Right atrium auricular region (tissue), 2 donors: ENCODE results near the gene SETSIP. TPM values are rescaled to one million over a fixed set of nuclear protein-coding genes. Genes with fewer than 3 reads are reported as not detected.
"Not testable (repeated sequence)": the region's sequence is repeated elsewhere in the genome, so short reads cannot be mapped to it uniquely, and the experiment has no call there.

ENCODE experiments used
- DNase-seq: peaks from one replicate; pipeline ENCODE4 v3.0.0-alpha.2; 2019; ENCODE audit warnings: low spot score
- H3K27ac ChIP-seq, 2 donors: fragments of 200-600 bp; sonication (generic); 1 replicate in 1 of 2; 2 replicates in 1 of 2; pipeline ENCODE4 v1.5.1; 2016 to 2019
- H3K27me3 ChIP-seq, 2 donors: fragments of 200-600 bp; sonication (generic); one replicate each; pipeline versions ENCODE4 v1.5.1 to v1.6.0; 2017 to 2019
- H3K36me3 ChIP-seq: fragments of 200-600 bp; sonication (generic); one replicate; pipeline ENCODE4 v1.5.1; 2016
- H3K4me1 ChIP-seq, 2 donors: fragments of 200-600 bp; sonication (generic); one replicate each; pipeline versions ENCODE4 v1.5.1 to v1.6.0; 2017 to 2019
- H3K4me3 ChIP-seq, 2 donors: fragments of 200-600 bp; sonication (generic); 1 replicate in 1 of 2; 2 replicates in 1 of 2; pipeline ENCODE4 v1.5.1; 2017 to 2019; ENCODE audit warnings: mild to moderate bottlenecking in 1 of 2, moderate library complexity in 1 of 2
- H3K9me3 ChIP-seq, 2 donors: fragments of 200-600 bp; sonication (generic); one replicate each; pipeline ENCODE4 v1.5.1; 2019
- CTCF ChIP-seq, 2 donors: fragments of 200-600 bp; sonication (generic); IDR thresholded peaks; one replicate each; pipeline ENCODE4 v1.5.1; 2019; ENCODE audit warnings: antibody characterized with exemption in 2 of 2
- total RNA-seq, 2 donors: library from RNA; depleted of rRNA; stranded (reverse); fragments of >200 nt; gene quantifications; one replicate each; pipeline ENCODE4 v1.1.0, GENCODE V29; 2016

SETSIP gene
- total RNA-seq, 2 donors from 2014 or later = not detected

GRCh38 chr1:92076363-92076762, 1.2 kb upstream of the SETSIP start:
- H3K4me3 ChIP-seq = no peak overlapping the region
- H3K9me3 ChIP-seq = no peaks in the 10 kb centered on the region
- H3K27me3 ChIP-seq = no peaks in the 10 kb centered on the region
- no peak for DNase-seq
- peaks cover 0 to 3% of the 10 kb centered on the region in 2 donors for H3K4me1 ChIP-seq
- no peak for TF ChIP-seq CTCF (IDR thresholded peaks at IDR 0.05)
- H3K36me3 ChIP-seq = no peaks in the 10 kb centered on the region
- H3K27ac ChIP-seq = no peak overlapping the region

DNA sequence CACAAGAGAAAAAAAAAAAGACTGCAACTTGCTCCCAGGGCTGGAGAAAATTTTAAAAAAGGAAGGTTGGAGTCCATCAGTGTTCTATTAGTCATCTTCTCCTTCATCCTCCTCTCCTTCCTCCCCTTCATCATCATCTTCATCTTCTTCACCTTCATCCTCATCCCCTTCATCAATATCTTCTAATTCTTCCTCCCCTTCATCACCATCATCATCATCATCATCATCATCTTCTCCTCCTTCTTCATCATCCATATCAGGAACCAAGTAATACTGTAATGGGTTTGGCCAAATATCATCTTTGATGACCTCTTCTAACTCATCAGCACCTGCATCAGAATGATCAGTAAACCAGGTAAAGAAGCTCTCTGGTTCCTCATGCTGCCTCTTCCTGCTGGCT, 765 bp downstream of the SETSIP start:
- DNase-seq, H3K36me3 ChIP-seq, H3K4me3 ChIP-seq, H3K27me3 ChIP-seq, H3K4me1 ChIP-seq, H3K27ac ChIP-seq, H3K9me3 ChIP-seq: not testable (repeated sequence)

DNA sequence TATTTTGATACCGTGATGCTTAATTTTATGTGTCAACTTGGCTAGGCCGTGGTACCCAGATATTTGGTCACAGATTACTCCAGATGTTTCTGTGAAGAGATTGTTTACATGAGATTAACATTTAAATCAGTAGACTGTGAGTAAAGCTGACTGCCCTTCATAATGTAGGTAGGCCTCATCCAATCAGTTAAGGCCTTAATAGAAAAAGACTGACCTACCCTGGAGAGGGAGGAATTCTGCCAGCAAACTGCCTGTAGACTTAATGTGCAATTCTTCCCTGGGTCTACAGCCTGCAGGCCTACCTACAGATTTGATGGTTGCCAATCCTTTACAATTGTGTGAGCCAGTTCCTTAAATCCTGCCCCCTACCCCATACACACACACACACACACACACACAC, 4.3 kb downstream of the SETSIP start:
- Histone ChIP-seq H3K27ac (no peak overlapping the region), H3K4me1 (no peaks in the 10 kb centered on the region), H3K4me3 (no peak overlapping the region), H3K9me3 (no peaks in the 10 kb centered on the region), H3K36me3 (no peaks in the 10 kb centered on the region), H3K27me3 (no peaks in the 10 kb centered on the region)
- TF ChIP-seq CTCF (IDR thresholded peaks at IDR 0.05) = no peak
- DNase-seq = no peak

- TF ChIP-seq CTCF (IDR thresholded peaks at IDR 0.05) = no peak
- H3K27ac ChIP-seq = no peak overlapping the region
- H3K4me3 ChIP-seq = no peak overlapping the region
- H3K27me3 ChIP-seq = no peaks in the 10 kb centered on the region
- H3K4me1 ChIP-seq = no peaks in the 10 kb centered on the region
- H3K9me3 ChIP-seq = no peaks in the 10 kb centered on the region
- H3K36me3 ChIP-seq = no peaks in the 10 kb centered on the region
- DNase-seq = no peak
Observed at GRCh38 chr1:92066321-92066720, 8.9 kb downstream of the SETSIP start.

DNA sequence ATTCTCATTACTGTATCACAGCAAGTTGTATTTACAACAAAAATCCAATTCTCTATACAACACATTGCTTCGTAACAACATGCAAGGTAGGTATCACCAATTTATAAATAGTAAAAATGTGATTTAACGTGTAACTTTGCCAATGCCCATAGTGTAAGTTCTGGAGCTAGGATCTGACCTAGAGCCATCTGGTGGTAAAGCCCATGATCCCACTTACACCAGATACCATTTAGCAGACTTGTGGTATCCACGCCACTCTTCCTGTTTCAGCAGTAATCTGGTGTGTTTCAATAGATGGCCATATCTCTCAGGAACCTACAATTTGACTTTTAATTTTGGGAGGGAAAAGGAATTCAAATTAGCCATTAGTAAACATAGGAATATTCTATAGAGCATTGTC, 10.2 kb downstream of the SETSIP start:
- Histone ChIP-seq H3K27me3 (no peaks in the 10 kb centered on the region), H3K36me3 (no peaks in the 10 kb centered on the region), H3K4me3 (no peak overlapping the region), H3K27ac (no peak overlapping the region), H3K4me1 (no peaks in the 10 kb centered on the region), H3K9me3 (no peaks in the 10 kb centered on the region)
- no peak for DNase-seq
- TF ChIP-seq CTCF (IDR thresholded peaks at IDR 0.05) = no peak

- no peak for DNase-seq
- Histone ChIP-seq H3K9me3 (no peaks in the 10 kb centered on the region), H3K27ac (no peak overlapping the region), H3K27me3 (no peaks in the 10 kb centered on the region), H3K4me3 (no peak overlapping the region), H3K4me1 (no peaks in the 10 kb centered on the region), H3K36me3 (no peaks in the 10 kb centered on the region)
- TF ChIP-seq CTCF (IDR thresholded peaks at IDR 0.05) = no peak
Observed at GRCh38 chr1:92051948-92052347, 23.3 kb downstream of the SETSIP start.
